Activated CD8-positive, alpha-beta memory T cell treated with anti-CD3 and anti-CD28 coated beads, Interleukin-2, amount 50 U/mL, for 4 hours (primary cell): Measurements from ENCODE around the gene TBC1D4.

Source experiments
- DNase-seq: peaks from one replicate; pipeline ENCODE4 v3.0.0-alpha.2; 2020

Gene TBC1D4

GRCh38 chr13:75383064-75383715, 98.8 kb downstream of the TBC1D4 start:
- no peak for DNase-seq

DNA sequence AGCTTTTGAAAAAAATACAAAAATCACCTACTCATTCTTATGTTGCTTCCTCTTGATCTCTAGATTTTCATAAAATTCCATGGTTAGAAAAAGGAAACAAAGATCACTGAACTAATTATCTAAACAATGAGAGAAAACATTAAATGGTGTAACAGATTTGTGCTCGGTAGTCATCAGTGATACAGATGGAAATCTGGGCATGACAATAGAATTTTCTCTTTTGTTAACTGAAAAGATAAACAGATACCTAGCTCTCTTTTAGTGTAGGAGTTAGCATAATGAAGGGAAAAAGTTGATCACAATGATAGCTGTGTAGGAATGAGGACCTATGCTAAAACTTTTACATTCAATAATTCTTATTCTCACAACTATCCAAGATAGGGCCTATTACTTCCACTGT, 103.7 kb downstream of the TBC1D4 start:
- DNase-seq, result no peak

GRCh38 chr13:75376792-75377402, 105.1 kb downstream of the TBC1D4 start:
- no peak for DNase-seq

- no peak for DNase-seq
These were observed 106.6 kb downstream of the TBC1D4 start for GRCh38 chr13:75375329-75375728.

DNA sequence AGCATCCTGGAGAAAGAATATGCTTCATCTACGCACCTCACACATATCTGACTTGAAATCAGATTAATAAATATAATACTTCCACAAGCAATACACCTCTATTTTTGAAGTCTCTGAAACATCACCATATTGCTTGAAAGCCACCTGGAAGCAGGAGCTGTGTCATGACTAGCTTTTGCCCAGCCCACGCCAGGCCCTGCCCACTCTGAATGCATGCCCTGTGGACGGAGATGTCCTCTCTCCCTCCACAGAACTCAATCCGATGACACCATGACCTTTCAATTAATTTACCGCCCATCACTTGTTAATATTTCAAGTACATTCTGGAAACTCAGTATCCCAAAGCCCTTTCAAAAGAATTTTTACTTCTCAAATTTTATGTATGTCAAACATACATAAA, 108.0 kb downstream of the TBC1D4 start:
- no peak for DNase-seq

DNA sequence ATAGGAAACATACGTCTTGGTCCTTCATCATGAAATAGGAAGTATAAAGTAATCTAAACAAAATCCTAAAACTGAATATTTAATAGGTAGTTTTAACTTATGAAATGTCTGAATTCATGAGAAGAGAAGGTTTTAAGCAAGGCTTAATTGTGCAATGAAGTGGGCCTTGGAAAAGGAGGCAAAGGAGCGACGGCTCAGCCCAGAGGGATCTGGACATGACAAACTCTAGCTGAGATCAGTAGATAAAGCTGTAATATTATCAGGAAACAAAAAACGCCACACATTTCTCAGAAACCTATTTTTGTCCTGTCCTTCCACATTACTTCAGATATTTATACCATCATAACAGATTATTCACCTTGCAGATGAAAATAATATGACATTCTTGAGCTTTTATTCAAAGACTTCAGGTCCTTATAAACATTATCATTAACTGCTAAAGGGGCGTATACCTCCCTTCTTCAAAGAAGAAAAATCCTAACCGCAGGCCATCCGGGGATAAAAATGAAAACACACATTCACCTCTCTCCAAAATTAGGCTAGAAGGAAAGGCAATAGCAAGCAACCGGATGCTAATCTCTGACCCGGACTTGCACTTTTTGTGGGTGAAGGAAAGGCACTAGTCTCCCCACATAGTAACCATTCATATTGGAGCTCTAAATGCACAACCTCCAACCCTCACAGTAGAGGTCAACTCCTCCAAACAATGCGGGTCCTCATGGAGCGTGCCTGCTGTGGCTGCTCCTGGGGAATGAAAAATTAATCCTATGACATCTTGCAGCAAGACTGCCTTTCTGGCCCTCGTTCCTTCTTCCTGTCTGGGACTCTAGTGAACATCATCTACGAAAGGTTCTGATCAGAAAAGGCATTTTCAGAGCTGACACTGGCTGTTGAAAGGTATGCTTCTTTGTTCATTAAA, 108.8 kb downstream of the TBC1D4 start:
- no peak for DNase-seq

DNA sequence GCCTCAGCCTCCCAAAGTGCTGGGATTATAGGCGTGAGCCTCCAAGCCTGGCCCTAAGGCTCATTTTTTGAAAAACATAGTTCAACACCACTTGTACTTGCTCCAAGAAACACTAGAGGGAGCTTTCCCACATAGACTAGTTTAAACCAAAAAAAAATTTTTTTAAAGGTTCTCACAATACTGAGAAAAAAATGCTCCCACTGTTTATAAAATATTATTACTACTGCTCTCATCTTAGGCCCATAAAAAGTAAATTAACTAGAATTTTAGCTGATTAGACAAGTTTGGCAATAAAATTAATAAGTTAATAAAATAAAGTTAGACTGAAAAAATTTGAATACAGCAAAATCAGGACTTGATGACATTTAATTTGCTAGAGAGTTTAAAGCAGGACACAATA, 109.5 kb downstream of the TBC1D4 start:
- DNase-seq, result no peak

GRCh38 chr13:75371203-75371602, 110.8 kb downstream of the TBC1D4 start:
- DNase-seq, result no peak

GRCh38 chr13:75370774-75371173, 111.2 kb downstream of the TBC1D4 start:
- DNase-seq, result no peak

- DNase-seq, result no peak
These were observed 112.0 kb downstream of the TBC1D4 start for GRCh38 chr13:75369981-75370380.

- DNase-seq, result no peak
These were observed 113.8 kb downstream of the TBC1D4 start for GRCh38 chr13:75368167-75368566.

DNA sequence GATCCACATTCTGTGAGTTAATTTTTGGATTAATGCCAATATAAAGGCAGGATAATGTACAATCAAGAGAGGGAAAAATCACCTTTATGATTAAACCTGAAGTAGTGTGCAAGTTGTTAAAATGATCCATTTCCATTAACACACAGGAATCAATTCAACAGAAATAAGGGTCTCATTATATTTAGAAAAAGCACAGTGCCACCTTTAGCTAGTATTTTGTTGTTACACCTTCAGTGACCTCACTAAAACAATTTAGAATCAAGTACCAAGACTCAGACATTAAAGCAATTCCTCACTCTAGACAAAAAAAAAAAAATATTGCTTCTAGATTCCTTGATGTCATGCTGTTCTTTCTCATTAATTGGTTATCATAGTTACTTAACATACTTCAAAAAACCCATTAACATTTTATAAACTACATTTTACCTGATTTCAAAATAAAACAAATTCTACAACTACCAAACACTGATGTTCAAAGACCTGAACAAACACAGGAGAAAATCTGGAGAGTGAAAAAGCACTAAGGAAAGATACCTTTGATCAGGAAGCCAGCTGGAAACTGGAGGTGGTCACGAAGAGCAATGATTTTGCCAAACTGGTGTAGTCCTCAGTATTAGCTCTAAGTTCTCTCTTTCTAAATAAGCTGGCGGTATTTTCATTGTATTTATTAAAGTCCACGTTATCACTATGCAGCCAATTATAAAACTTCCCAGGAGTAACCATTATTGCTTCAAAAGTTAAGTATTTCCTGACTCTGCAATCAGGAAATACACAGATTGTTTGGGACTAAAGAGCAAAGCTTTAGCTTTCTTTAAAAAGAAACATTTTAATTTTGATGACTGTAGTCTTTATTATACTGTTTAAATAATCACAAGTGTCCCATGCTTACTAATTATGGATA, 115.3 kb downstream of the TBC1D4 start:
- DNase-seq, result no peak

DNA sequence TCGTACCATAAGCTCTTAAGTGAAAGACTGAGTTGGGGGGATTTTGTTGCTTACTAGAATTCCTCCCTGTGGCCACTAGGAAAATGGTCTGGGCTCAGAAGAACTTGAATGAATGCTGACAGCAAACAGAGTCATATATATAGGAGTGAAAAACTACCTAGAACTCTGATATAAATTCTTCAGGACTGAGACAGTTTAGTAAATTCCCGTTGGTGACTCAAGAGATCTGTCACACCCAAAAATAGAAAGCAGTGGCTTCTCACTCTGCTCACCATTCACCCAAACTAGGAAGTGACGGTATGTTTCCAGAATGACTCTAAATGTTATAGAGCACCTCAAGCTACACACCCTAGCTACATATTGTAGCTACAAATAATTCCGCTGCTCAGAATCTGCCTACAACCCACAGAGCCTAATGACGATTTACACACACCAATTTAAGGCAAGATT, 116.2 kb downstream of the TBC1D4 start:
- DNase-seq, result no peak

DNA sequence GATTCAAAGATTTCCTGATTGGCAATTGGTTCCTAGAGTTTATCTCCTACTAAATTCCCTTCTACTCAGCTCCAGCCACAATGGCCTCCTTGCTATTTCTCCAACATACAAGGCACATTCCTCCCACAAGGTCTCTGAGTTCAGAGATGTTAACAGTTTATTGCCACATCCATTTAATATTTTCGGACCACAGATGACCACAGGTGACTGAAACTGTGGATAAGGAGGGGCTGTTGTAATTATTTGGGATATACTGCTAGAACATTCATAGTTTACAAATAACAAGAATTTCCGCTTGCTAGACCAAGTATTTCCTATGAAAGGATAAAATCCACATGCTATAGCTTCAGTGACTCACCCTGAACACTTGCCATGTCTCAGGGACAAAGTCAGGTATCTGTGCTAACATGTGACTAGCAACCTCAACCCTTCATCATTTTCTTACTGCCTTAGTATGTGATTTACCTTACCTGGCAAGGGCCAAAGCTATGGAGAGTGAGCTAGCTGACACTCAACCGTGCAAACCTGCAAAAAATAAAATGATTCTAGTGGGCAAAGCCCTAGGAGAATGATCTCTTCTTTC, 117.7 kb downstream of the TBC1D4 start:
- DNase-seq, result no peak

DNA sequence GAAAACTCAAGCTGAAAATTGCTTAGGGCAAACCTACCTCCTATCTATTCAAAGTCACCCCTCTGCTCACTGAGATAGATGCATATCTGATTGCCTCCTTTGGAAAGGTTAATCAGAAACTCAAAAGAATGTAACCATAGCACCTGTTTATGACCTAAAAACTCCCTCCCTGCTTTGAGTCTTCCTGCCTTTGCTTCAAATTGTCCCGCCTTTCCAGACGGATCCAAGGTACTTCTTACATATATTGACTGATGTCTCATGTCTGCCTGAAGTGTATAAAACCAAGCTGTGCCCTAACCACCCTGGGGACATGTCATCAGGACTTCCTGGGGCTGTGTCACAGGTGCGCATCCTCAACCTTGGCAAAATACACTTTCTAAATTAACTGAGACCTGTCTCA, 118.6 kb downstream of the TBC1D4 start:
- DNase-seq, result no peak

DNA sequence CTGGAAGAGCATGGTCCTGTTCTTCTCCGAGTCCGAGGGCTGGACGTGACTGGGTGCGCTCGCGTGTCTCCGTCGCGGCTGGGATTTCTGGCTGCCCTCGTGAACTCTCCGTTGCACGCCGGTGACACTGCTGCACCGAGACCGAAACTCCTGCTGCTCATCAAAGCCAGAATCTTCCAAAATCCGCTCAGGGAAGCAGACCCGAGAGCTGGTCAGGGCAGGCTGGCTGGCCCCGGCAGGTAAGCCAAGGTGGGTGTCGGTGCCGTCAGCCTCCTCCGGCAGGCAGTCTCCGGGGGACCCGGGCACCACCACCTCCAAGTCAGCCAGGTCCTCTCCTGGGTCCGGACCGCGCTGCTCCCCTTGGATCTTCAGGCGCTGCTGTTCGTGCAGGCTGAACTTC, 119.9 kb downstream of the TBC1D4 start:
- DNase-seq, result no peak

GRCh38 chr13:75360170-75360569, 121.8 kb downstream of the TBC1D4 start:
- no peak for DNase-seq

- no peak for DNase-seq
These were observed 122.7 kb downstream of the TBC1D4 start for GRCh38 chr13:75359266-75359665.

- DNase-seq, result peak; percentile 53
These were observed 124.2 kb downstream of the TBC1D4 start for GRCh38 chr13:75357576-75358289.

DNA sequence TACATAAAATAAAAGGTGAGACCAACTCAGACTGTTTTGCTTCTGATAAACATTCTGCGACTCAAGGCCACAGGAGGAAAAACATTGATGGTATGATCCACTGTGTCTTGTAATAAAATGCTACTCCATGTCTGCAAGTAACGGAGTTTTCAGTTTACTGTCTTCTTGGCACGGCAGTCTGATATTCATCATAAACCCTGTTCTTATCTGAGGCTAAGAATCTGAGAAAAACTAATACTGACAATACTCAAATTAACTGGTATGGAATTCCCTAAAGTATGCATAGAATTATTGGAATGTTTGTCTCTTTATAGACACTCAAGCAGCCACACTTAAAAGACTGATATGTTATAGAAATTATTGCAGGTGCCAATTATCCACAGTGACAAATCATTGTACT, 125.5 kb downstream of the TBC1D4 start:
- DNase-seq, result no peak

- no peak for DNase-seq
These were observed 126.4 kb downstream of the TBC1D4 start for GRCh38 chr13:75355609-75356008.

- no peak for DNase-seq
These were observed 128.2 kb downstream of the TBC1D4 start for GRCh38 chr13:75353781-75354193.
